ENCODE results near the gene ZCCHC8. TPM values are rescaled to one million over a fixed set of nuclear protein-coding genes. Genes with fewer than 3 reads are reported as not detected.
A peak's percentile ranks its signal among the peaks of the same experiment; 100 is the strongest.
"Not testable (repeated sequence)": the region's sequence is repeated elsewhere in the genome, so short reads cannot be mapped to it uniquely, and the experiment has no call there.

ZCCHC8 gene
- total and polyA plus RNA-seq, 7 donors: 10.2 to 21.4 (median 16.8) TPM

GRCh38 chr12:122435186-122435585 lies 65.5 kb downstream of the ZCCHC8 start:
- H3K4me1 ChIP-seq: peaks cover 0 to 16% (median 10%) of the 10 kb centered on the region in 4 donors
- H3K27ac ChIP-seq: no peak overlapping the region
- H3K9me3 ChIP-seq: no peaks in the 10 kb centered on the region
- H3K27me3 ChIP-seq: no peaks in the 10 kb centered on the region
- peak; percentile 2 for DNase-seq
- intact Hi-C loops (cut with DNase I): no loop called here
- H3K36me3 ChIP-seq: no peaks in the 10 kb centered on the region
- 43 to 78% methylated on average over 4 of the region's 4 CpGs for WGBS, 2 donors
- no peak overlapping the region for H3K4me3 ChIP-seq
- TF ChIP-seq POLR2AphosphoS5 (IDR thresholded peaks at IDR 0.05) (no peak), CTCF (IDR thresholded peaks at IDR 0.05) (no peak), POLR2A (IDR thresholded peaks at IDR 0.05) (no peak), EP300 (IDR thresholded peaks at IDR 0.05) (no peak)

GRCh38 chr12:122429043-122429442 lies 71.7 kb downstream of the ZCCHC8 start:
- H3K27me3 ChIP-seq; H3K27ac ChIP-seq; H3K4me3 ChIP-seq; H3K4me1 ChIP-seq; H3K36me3 ChIP-seq; intact Hi-C loops (cut with DNase I); H3K9me3 ChIP-seq: not testable (repeated sequence)
- 97 to 98% methylated on average over 5 of the region's 5 CpGs for WGBS, 2 donors
- DNase-seq: peak; percentile 27

GRCh38 chr12:122427403-122427802 lies 73.3 kb downstream of the ZCCHC8 start:
- peaks cover 0 to 14% (median 11%) of the 10 kb centered on the region in 4 donors for H3K4me1 ChIP-seq
- H3K27ac ChIP-seq: no peak overlapping the region
- intact Hi-C loops (cut with DNase I): no loop called here
- WGBS, 2 donors: 95 to 96% methylated on average over 9 of the region's 9 CpGs
- H3K36me3 ChIP-seq: no peaks in the 10 kb centered on the region
- no peak overlapping the region for H3K4me3 ChIP-seq
- peak; percentile 28 for DNase-seq
- H3K27me3 ChIP-seq: no peaks in the 10 kb centered on the region
- H3K9me3 ChIP-seq: no peaks in the 10 kb centered on the region
- TF ChIP-seq POLR2A (IDR thresholded peaks at IDR 0.05): no peak
- TF ChIP-seq CTCF (IDR thresholded peaks at IDR 0.05): no peak
- no peak for TF ChIP-seq POLR2AphosphoS5 (IDR thresholded peaks at IDR 0.05)
- TF ChIP-seq EP300 (IDR thresholded peaks at IDR 0.05): no peak

- Histone ChIP-seq H3K27ac (peak overlapping the region; percentile 92 to 100 (median 100)), H3K4me1 (peaks cover 0 to 40% (median 36%) of the 10 kb centered on the region in 4 donors), H3K9me3 (no peaks in the 10 kb centered on the region), H3K36me3 (no peaks in the 10 kb centered on the region), H3K27me3 (no peaks in the 10 kb centered on the region), H3K4me3 (peak overlapping the region; percentile 46 to 99 (median 84))
- 10 to 15% methylated on average over 21 of the region's 21 CpGs for WGBS, 2 donors
- peak; percentile 69 for DNase-seq
- TF ChIP-seq POLR2AphosphoS5 (IDR thresholded peaks at IDR 0.05): peak in 1 of 4 donors; percentile 42
- no peak for TF ChIP-seq EP300 (IDR thresholded peaks at IDR 0.05)
- TF ChIP-seq CTCF (IDR thresholded peaks at IDR 0.05): no peak
- TF ChIP-seq POLR2A (IDR thresholded peaks at IDR 0.05): no peak
- intact Hi-C loops (cut with DNase I): loop anchor here (5.0 kb wide), 2 partner anchors 49 to 61 kb away; no protein-coding TSS in a partner anchor
Measured at GRCh38 chr12:122423258-122424165, 77.2 kb downstream of the ZCCHC8 start.

- intact Hi-C loops (cut with DNase I): loop anchor here (5.0 kb wide), 2 partner anchors 50 to 60 kb away; no protein-coding TSS in a partner anchor
- Histone ChIP-seq H3K4me1 (peaks cover 0 to 47% (median 43%) of the 10 kb centered on the region in 4 donors), H3K36me3 (no peaks in the 10 kb centered on the region), H3K27ac (peak overlapping the region; percentile 92 to 100 (median 100)), H3K9me3 (no peaks in the 10 kb centered on the region), H3K27me3 (no peaks in the 10 kb centered on the region), H3K4me3 (peak overlapping the region; percentile 46 to 99 (median 84))
- peak in 1 of 4 donors; percentile 44 for TF ChIP-seq POLR2AphosphoS5 (IDR thresholded peaks at IDR 0.05)
- TF ChIP-seq EP300 (IDR thresholded peaks at IDR 0.05): no peak
- no peak for TF ChIP-seq CTCF (IDR thresholded peaks at IDR 0.05)
- peak; percentile 72 for DNase-seq
- WGBS, 2 donors: 0 to 1% methylated on average over 39 of the region's 39 CpGs
Measured at GRCh38 chr12:122422730-122423257, 77.9 kb downstream of the ZCCHC8 start.

Data from sigmoid colon (tissue), 7 donors.